H1 (cell line): ENCODE results near the gene ZNF362. TPM values are rescaled to one million over a fixed set of nuclear protein-coding genes. Genes with fewer than 3 reads are reported as not detected.

ENCODE experiments used
- ATF2 ChIP-seq: IDR thresholded peaks from 2 replicates; pipeline ENCODE4 v1.6.1; 2012; ENCODE audit warnings: low read length, inconsistent platforms
- polyA plus RNA-seq, 7 experiments: library from polyadenylated mRNA; depleted of rRNA in 3 of 7; stranded (reverse) in 5 of 7; unstranded in 2 of 7; fragments of >200 nt in 5 of 7; fragments of 200-250 nt in 2 of 7; gene quantifications; 1 replicate in 5 of 7; 2 replicates in 1 of 7; 4 replicates in 1 of 7; pipeline versions ENCODE4 v1.2.1 to v1.2.3, GENCODE V29; 2011 to 2013; ENCODE audit warnings: missing spikeins in 2 of 7, mixed read lengths in 2 of 7
- total RNA-seq: library from RNA; stranded (reverse); fragmentation: NEBNext Ultra II Directional; extraction: Animal tissue kit (Norgen Biotek cat#: 25700); gene quantifications from 2 replicates; pipeline ENCODE4 v1.2.1, GENCODE V29; 2021

The ZNF362 gene
- total and polyA plus RNA-seq, 2 of the 8 experiments (the other 6 are each of a cell fraction or from before 2014, with no cell fraction given), result 24.2 to 27.8 TPM

DNA sequence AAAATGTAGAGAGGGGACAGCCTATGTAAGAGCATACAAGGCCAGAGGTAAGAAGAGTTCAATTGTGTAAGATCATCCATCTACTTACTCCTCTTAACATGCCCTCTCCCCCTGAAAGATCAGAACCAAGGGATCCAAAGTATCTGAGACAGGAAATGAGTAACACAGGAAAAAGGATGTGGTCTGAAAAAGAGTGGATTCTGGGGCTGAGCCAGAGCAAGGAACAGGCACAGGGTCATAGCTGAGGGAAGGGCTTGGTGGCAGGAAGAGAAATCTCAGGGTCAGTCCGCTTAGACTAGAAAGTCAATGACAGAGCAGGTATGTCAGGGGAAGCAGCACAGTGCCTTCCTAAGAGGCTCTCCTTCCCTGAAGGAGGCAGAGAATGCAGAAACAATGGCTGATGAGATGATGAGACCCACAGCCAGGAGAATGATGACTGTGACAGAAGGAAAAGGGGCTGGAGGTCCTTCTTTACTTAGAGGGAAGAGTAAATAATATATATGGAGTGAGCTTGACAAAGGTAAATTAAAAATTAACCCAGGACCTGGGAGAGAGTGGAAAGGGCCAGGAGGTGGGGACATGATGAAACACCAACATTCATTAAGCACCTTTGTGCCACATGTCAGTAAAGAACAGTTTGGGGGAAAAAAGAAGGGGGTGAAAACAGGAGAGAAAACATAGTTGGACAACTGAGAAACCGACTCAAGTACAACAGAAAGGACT is 90.8 kb downstream of the ZNF362 start (continued):
- no peak for TF ChIP-seq ATF2
